Endothelial cell of umbilical vein (primary cell): ENCODE data around the gene PPP2R2C. TPM values are rescaled to one million over a fixed set of nuclear protein-coding genes. Genes with fewer than 3 reads are reported as not detected.

Experiments used
- BruUV-seq: library from RNA; stranded (reverse); fragments of 400-500 nt; replicated peaks from 2 replicates; lab custom pipeline; 2021; lab: Mats Ljungman, UMichigan
- CTCF ChIA-PET: fragments of 300-600, 350-600 bp; sonication (Branson Sonifier 250); formaldehyde crosslinking; loops from one replicate; lab custom pipeline; 2021; ENCODE audit warnings: antibody characterized with exemption, inconsistent platforms; lab: Charles Lee
- POLR2A ChIA-PET: fragments of 300-600, 350-600 bp; sonication (Branson Sonifier 250); formaldehyde crosslinking; loops from one replicate; lab custom pipeline; 2021; ENCODE audit warnings: antibody characterized with exemption, inconsistent platforms; lab: Charles Lee
- DNase-seq: peaks from one replicate; pipeline ENCODE4 v3.0.0-alpha.2; 2011; ENCODE audit warnings: low read depth, low spot score
- FAIRE-seq: peaks from 2 replicates; lab custom pipeline; 2011; peaks lifted over from hg19 to GRCh38; lab: Jason Lieb, UNC
- H2AFZ ChIP-seq: 2 replicates; pipeline ENCODE4 v1.6.0; 2012; ENCODE audit warnings: low read depth, low read length, control low read depth, inconsistent platforms
- H3K27ac ChIP-seq: 2 replicates; pipeline ENCODE4 v1.5.1; 2011; ENCODE audit warnings: low read depth, mild to moderate bottlenecking, control low read depth, low read length, moderate library complexity; ENCODE audit not compliant: insufficient read depth
- H3K27me3 ChIP-seq, 2 experiments: 2 replicates each; pipeline versions ENCODE4 v1.6.0 to v1.6.1; 2011; ENCODE audit warnings: low read length in 2 of 2, mixed read lengths in 1 of 2; ENCODE audit not compliant: control insufficient read depth in 2 of 2, insufficient read depth in 2 of 2
- H3K36me3 ChIP-seq, 2 experiments: 2 replicates in 1 of 2; 3 replicates in 1 of 2; pipeline ENCODE4 v1.5.1; 2011; ENCODE audit warnings: low read length in 2 of 2, mild to moderate bottlenecking in 1 of 2, moderate library complexity in 1 of 2; ENCODE audit not compliant: control insufficient read depth in 2 of 2, insufficient read depth in 2 of 2; ENCODE audit errors: extremely low read depth in 1 of 2
- H3K4me1 ChIP-seq: 3 replicates; pipeline ENCODE4 v1.5.1; 2011; ENCODE audit warnings: mild to moderate bottlenecking, low read length; ENCODE audit not compliant: control insufficient read depth, insufficient read depth; ENCODE audit errors: extremely low read depth
- H3K4me2 ChIP-seq: 2 replicates; pipeline ENCODE4 v1.6.1; 2011; ENCODE audit warnings: low read length, control low read depth, mixed read lengths; ENCODE audit not compliant: insufficient read depth
- H3K4me3 ChIP-seq, 3 experiments: fragments of 200-600 bp in 1 of 3; sonication (generic), shearing (Covaris generic) in 1 of 3; replicated peaks in 1 of 3; 2 replicates each; pipeline ENCODE4 v1.5.1; 2011 to 2016; ENCODE audit warnings: control low read depth in 3 of 3, low read length in 3 of 3, mild to moderate bottlenecking in 2 of 3, inconsistent platforms in 1 of 3, low read depth in 1 of 3, moderate library complexity in 1 of 3; ENCODE audit not compliant: insufficient read depth in 1 of 3
- H3K79me2 ChIP-seq: 2 replicates; pipeline ENCODE4 v1.6.0; 2012; ENCODE audit warnings: low read length, inconsistent platforms; ENCODE audit not compliant: control insufficient read depth, insufficient read depth
- H3K9ac ChIP-seq: replicated peaks from 2 replicates; pipeline ENCODE3; 2011; ENCODE audit warnings: low read length, control low read depth; ENCODE audit not compliant: insufficient read depth; ENCODE audit errors: extremely low read depth
- H3K9me1 ChIP-seq: replicated peaks from 3 replicates; pipeline ENCODE4 v1.6.0; 2011; ENCODE audit warnings: mild to moderate bottlenecking, low read length; ENCODE audit not compliant: control insufficient read depth, insufficient read depth; ENCODE audit errors: extremely low read depth
- H3K9me3 ChIP-seq: replicated peaks from 2 replicates; pipeline ENCODE4 v1.5.1; 2012; ENCODE audit warnings: low read length, inconsistent platforms; ENCODE audit not compliant: control insufficient read depth, insufficient read depth
- H4K20me1 ChIP-seq: replicated peaks from 2 replicates; pipeline ENCODE3; 2011; ENCODE audit warnings: mild to moderate bottlenecking, low read length; ENCODE audit not compliant: control insufficient read depth, insufficient read depth; ENCODE audit errors: extremely low read depth
- CTCF ChIP-seq, 2 donors: IDR thresholded peaks; 1 replicate in 1 of 2; 2 replicates in 1 of 2; pipeline ENCODE4 v1.5.1; 2011; ENCODE audit warnings: low read length in 2 of 2, mild to moderate bottlenecking in 2 of 2, moderate library complexity in 2 of 2, control low read depth in 1 of 2, inconsistent platforms in 1 of 2, low read depth in 1 of 2; ENCODE audit not compliant: insufficient read depth in 1 of 2; ENCODE audit errors: extremely low read depth in 1 of 2
- EZH2 ChIP-seq: IDR thresholded peaks from 2 replicates; pipeline ENCODE4 v1.6.1; 2012; ENCODE audit warnings: borderline replicate concordance, low read depth, mild to moderate bottlenecking, moderate library complexity, low read length, inconsistent platforms; ENCODE audit not compliant: severe bottlenecking
- FOS ChIP-seq: IDR thresholded peaks from 2 replicates; pipeline ENCODE4 v1.6.1; 2011; ENCODE audit warnings: mild to moderate bottlenecking, low read length, moderate library complexity, borderline replicate concordance; ENCODE audit not compliant: insufficient read depth
- GATA2 ChIP-seq: IDR thresholded peaks from 2 replicates; pipeline ENCODE4 v1.7.0; 2011; ENCODE audit warnings: low read depth, mild to moderate bottlenecking, moderate library complexity, mixed read lengths, low read length; ENCODE audit not compliant: insufficient read length, insufficient read depth
- JUN ChIP-seq: IDR thresholded peaks from 2 replicates; pipeline ENCODE4 v1.6.1; 2011; ENCODE audit warnings: borderline replicate concordance, low read depth; ENCODE audit not compliant: insufficient read length, insufficient read depth
- MAX ChIP-seq: IDR thresholded peaks from 2 replicates; pipeline ENCODE4 v1.6.1; 2011; ENCODE audit not compliant: insufficient read depth, insufficient read length
- MYC ChIP-seq: IDR thresholded peaks from one replicate; pipeline ENCODE4 v1.6.1; 2011; ENCODE audit warnings: mild to moderate bottlenecking, low read depth, low read length
- POLR2A ChIP-seq: IDR thresholded peaks from 2 replicates; pipeline ENCODE4 v1.6.1; 2012; ENCODE audit warnings: low read depth, mild to moderate bottlenecking, control low read depth, low read length
- POLR2AphosphoS5 ChIP-seq: IDR thresholded peaks from 2 replicates; pipeline ENCODE4 v1.6.1; 2012; ENCODE audit warnings: low read depth, mild to moderate bottlenecking, control low read depth, low read length, moderate library complexity; ENCODE audit not compliant: insufficient read depth
- dilution Hi-C: fragments of 300-500 bp; cut with MboI; formaldehyde crosslinking; loops from one replicate; pipeline ENCODE4 v1.15.0; 2019; ENCODE audit warnings: low sequenced_read_pairs; ENCODE audit not compliant: extremely low pct_ligation_motif_present
- intact Hi-C: fragments of 100-400 bp; cut with micrococcal nuclease; formaldehyde crosslinking; loops from one replicate; pipeline ENCODE4 v1.10.0; 2022
- polyA plus RNA-seq, 4 experiments: library from polyadenylated mRNA; depleted of rRNA in 3 of 4; stranded (reverse) in 3 of 4; unstranded in 1 of 4; fragments of >200 nt; gene quantifications; 2 replicates each; pipeline versions ENCODE4 v1.2.1 to v1.2.3, GENCODE V29; 2011 to 2012; ENCODE audit warnings: missing spikeins in 1 of 4
- total RNA-seq: library from RNA; stranded (reverse); gene quantifications from 2 replicates; pipeline ENCODE4 v1.2.3, GENCODE V29; 2021

PPP2R2C gene
- total and polyA plus RNA-seq, 2 donors (not counting 3 experiments of a cell fraction or from before 2014, with no cell fraction given): 0.03 to 0.09 TPM

GRCh38 chr4:6316461-6317003 is 155.9 kb downstream of the PPP2R2C start:
- H4K20me1 ChIP-seq: no peaks in the 10 kb centered on the region
- no TSS peak for BruUV-seq
- CTCF ChIA-PET: interaction anchor here (0.6 to 2.8 kb wide), 7 partner anchors 8 to 229 kb away, joined by 3 to 21 read pairs (median 13); no protein-coding TSS in a partner anchor

More at GRCh38 chr4:6316461-6317003, 155.9 kb downstream of the PPP2R2C start:
- Histone ChIP-seq H3K36me3 (no peaks in the 10 kb centered on the region), H3K9ac (no peak overlapping the region), H3K9me1 (no peaks in the 10 kb centered on the region), H3K27ac (no peak overlapping the region), H3K4me3 (no peak overlapping the region), H3K27me3 (no peaks in the 10 kb centered on the region), H3K79me2 (no peaks in the 10 kb centered on the region), H3K9me3 (no peaks in the 10 kb centered on the region), H3K4me2 (no peak overlapping the region), H2AFZ (no peak overlapping the region), H3K4me1 (no peaks in the 10 kb centered on the region)
- no peak for FAIRE-seq
- TF ChIP-seq POLR2A (no peak), MAX (no peak), CTCF (IDR thresholded peaks at IDR 0.05; ENCODE audit: extremely low read depth in 1 of 2, insufficient read depth in 1 of 2, low read depth in 1 of 2, low read length in 2 of 2) (no peak), GATA2 (no peak), MYC (no peak), POLR2AphosphoS5 (no peak), JUN (no peak), FOS (no peak), EZH2 (no peak)
- dilution Hi-C loops: no loop called here
- POLR2A ChIA-PET: interaction anchor here (0.7 kb wide), 1 partner anchor 45 kb away, joined by 5 read pairs; no protein-coding TSS in a partner anchor
- intact Hi-C loops: no loop called here
- DNase-seq: peak; percentile 70
